ENCODE data around the gene GDPD1. TPM values are rescaled to one million over a fixed set of nuclear protein-coding genes. Genes with fewer than 3 reads are reported as not detected.
"Not testable (repeated sequence)": the region's sequence is repeated elsewhere in the genome, so short reads cannot be mapped to it uniquely, and the experiment has no call there.

Gene GDPD1
- total RNA-seq, result 1 to 10 TPM in 2 of 4 donors, under 1 TPM in 2; 0.75 to 2.0 (median 1.00) TPM

GRCh38 chr17:59220328-59221158 lies at the start of gene GDPD1:
TSS of gene GDPD1 (plus strand) at chr17:59220511. CDS start at chr17:59220610, 99 bp downstream.
- H3K4me3 ChIP-seq, result peak within 1 kb of the TSS; percentile 67 to 92 (median 69)
- intact Hi-C loops (cut with DNase I), result loop anchor here (5.0 kb wide), 1 partner anchor 222 kb away; no protein-coding TSS in a partner anchor
- peak; percentile 51 to 88 for TF ChIP-seq POLR2AphosphoS5 (IDR thresholded peaks at IDR 0.05)
- TF ChIP-seq, protein P1, sequence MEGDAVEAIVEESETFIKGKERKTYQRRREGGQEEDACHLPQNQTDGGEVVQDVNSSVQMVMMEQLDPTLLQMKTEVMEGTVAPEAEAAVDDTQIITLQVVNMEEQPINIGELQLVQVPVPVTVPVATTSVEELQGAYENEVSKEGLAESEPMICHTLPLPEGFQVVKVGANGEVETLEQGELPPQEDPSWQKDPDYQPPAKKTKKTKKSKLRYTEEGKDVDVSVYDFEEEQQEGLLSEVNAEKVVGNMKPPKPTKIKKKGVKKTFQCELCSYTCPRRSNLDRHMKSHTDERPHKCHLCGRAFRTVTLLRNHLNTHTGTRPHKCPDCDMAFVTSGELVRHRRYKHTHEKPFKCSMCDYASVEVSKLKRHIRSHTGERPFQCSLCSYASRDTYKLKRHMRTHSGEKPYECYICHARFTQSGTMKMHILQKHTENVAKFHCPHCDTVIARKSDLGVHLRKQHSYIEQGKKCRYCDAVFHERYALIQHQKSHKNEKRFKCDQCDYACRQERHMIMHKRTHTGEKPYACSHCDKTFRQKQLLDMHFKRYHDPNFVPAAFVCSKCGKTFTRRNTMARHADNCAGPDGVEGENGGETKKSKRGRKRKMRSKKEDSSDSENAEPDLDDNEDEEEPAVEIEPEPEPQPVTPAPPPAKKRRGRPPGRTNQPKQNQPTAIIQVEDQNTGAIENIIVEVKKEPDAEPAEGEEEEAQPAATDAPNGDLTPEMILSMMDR (IDR thresholded peaks at IDR 0.05), result peak; percentile 73 to 79 (median 78)
- no peak for TF ChIP-seq POLR2A (IDR thresholded peaks at IDR 0.05; ENCODE audit: low read depth)
- peaks cover 4 to 12% (median 8%) of the 10 kb centered on the region in 4 donors for H3K4me1 ChIP-seq
- H3K27ac ChIP-seq (replicated peaks in 1 of 4), result peak within 1 kb of the TSS; percentile 72 to 80 (median 78)
- H3K27me3 ChIP-seq, result no peaks in the 10 kb centered on the region
- under 1% methylated on average over 42 of the region's 60 CpGs for WGBS
- peak; percentile 97 for DNase-seq (ENCODE audit: extremely low spot score)
- H3K36me3 ChIP-seq, result peaks cover 0 to under 1% (median 0%) of the 10 kb centered on the region in 4 donors
- H3K9me3 ChIP-seq, result no peaks in the 10 kb centered on the region

DNA sequence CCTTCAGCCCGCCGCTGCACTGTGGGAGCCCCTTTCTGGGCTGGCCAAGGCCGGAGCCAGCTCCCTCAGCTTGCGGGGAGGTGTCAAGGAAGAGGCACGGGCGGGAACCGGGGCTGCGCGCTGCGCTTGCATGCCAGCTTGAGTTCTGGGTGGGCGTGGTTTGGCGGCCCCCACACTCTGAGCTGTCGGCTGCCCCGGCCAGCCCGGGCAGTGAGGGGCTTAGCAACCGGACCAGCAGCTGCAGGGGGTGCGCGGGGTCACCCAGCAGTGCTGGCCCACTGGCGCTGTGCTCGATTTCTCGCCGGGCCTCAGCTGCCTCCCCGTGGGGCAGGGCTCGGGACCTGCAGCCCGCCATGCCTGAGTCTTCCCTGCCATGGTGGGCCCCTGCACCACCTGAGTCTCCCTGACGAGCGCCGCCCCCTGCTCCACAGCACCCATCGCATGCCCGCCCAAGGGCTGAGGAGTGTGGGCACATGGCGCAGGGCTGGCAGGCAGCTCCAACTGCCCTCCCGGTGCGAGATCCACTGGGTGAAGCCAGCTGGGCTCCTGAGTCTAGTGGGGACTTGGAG lies 47.8 kb upstream of the GDPD1 start:
- Histone ChIP-seq H3K27ac (replicated peaks in 1 of 4) (no peak overlapping the region), H3K36me3 (no peaks in the 10 kb centered on the region), H3K9me3 (no peaks in the 10 kb centered on the region), H3K27me3 (no peaks in the 10 kb centered on the region), H3K4me3 (no peak overlapping the region), H3K4me1 (no peaks in the 10 kb centered on the region)
- intact Hi-C loops (cut with DNase I), result no loop called here
- no peak for TF ChIP-seq POLR2AphosphoS5 (IDR thresholded peaks at IDR 0.05)
- WGBS, result 98% methylated on average over 24 of the region's 33 CpGs
- peak; percentile 42 for DNase-seq (ENCODE audit: extremely low spot score)

DNA sequence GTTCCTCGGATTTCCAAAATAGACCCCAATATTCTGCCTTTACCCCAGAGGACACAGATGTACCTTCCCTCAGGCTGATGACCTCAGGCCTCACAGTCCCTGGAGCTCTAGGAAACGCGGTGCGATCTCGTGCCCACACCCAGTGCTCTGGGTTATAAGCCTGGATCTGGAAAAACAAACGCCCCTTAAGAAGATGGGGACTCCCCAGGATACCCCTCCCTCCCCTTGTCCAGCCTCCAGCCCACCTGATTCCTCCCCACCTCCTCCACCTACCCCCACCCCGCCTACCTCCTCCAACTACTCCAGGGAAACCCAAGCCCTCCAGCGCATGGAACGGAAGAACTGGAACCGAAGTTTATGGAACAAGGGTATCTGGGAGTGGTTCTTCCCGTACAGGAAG lies 45.6 kb upstream of the GDPD1 start:
- no peaks in the 10 kb centered on the region for H3K27me3 ChIP-seq
- H3K27ac ChIP-seq (replicated peaks in 1 of 4), result no peak overlapping the region
- intact Hi-C loops (cut with DNase I), result no loop called here
- no peaks in the 10 kb centered on the region for H3K4me1 ChIP-seq
- no peaks in the 10 kb centered on the region for H3K36me3 ChIP-seq
- 95% methylated on average over 11 of the region's 11 CpGs for WGBS
- no peak overlapping the region for H3K4me3 ChIP-seq
- TF ChIP-seq POLR2A (IDR thresholded peaks at IDR 0.05; ENCODE audit: low read depth), result no peak
- TF ChIP-seq, protein P1 (IDR thresholded peaks at IDR 0.05), result no peak
- no peak for TF ChIP-seq EP300 (IDR thresholded peaks at IDR 0.05)
- no peak for TF ChIP-seq POLR2AphosphoS5 (IDR thresholded peaks at IDR 0.05)
- H3K9me3 ChIP-seq, result no peaks in the 10 kb centered on the region
- peak; percentile 78 for DNase-seq (ENCODE audit: extremely low spot score)

- Histone ChIP-seq H3K4me3 (no peak overlapping the region), H3K27ac (replicated peaks in 1 of 4) (no peak overlapping the region), H3K36me3 (no peaks in the 10 kb centered on the region), H3K27me3 (no peaks in the 10 kb centered on the region), H3K4me1 (no peaks in the 10 kb centered on the region), H3K9me3 (no peaks in the 10 kb centered on the region)
- 97% methylated on average over 7 of the region's 7 CpGs for WGBS
- intact Hi-C loops (cut with DNase I), result no loop called here
- DNase-seq (ENCODE audit: extremely low spot score), result no peak
- TF ChIP-seq, protein P1 (IDR thresholded peaks at IDR 0.05), result no peak
- TF ChIP-seq POLR2AphosphoS5 (IDR thresholded peaks at IDR 0.05) (no peak), POLR2A (IDR thresholded peaks at IDR 0.05; ENCODE audit: low read depth) (no peak), EP300 (IDR thresholded peaks at IDR 0.05) (no peak)
Measured at GRCh38 chr17:59175076-59175475, 45.2 kb upstream of the GDPD1 start.

GRCh38 chr17:59178266-59178985 lies 41.9 kb upstream of the GDPD1 start:
- Histone ChIP-seq H3K36me3 (no peaks in the 10 kb centered on the region), H3K27me3 (no peaks in the 10 kb centered on the region), H3K4me1 (no peaks in the 10 kb centered on the region), H3K4me3 (no peak overlapping the region), H3K27ac (replicated peaks in 1 of 4) (no peak overlapping the region), H3K9me3 (no peaks in the 10 kb centered on the region)
- 91% methylated on average over 7 of the region's 7 CpGs for WGBS
- TF ChIP-seq POLR2AphosphoS5 (IDR thresholded peaks at IDR 0.05) (no peak), EP300 (IDR thresholded peaks at IDR 0.05) (no peak), POLR2A (IDR thresholded peaks at IDR 0.05; ENCODE audit: low read depth) (no peak)
- TF ChIP-seq, protein P1 (IDR thresholded peaks at IDR 0.05), result no peak
- intact Hi-C loops (cut with DNase I), result no loop called here
- DNase-seq (ENCODE audit: extremely low spot score), result no peak

GRCh38 chr17:59179601-59180000 lies 40.7 kb upstream of the GDPD1 start:
- H3K4me3 ChIP-seq; H3K36me3 ChIP-seq; H3K9me3 ChIP-seq; H3K4me1 ChIP-seq; H3K27ac ChIP-seq (replicated peaks in 1 of 4); intact Hi-C loops (cut with DNase I); DNase-seq (ENCODE audit: extremely low spot score); H3K27me3 ChIP-seq: not testable (repeated sequence)
- WGBS, result 94% methylated on average over 11 of the region's 11 CpGs
